ACC112 (cell line): ENCODE data around the gene GYPB.
"Not testable (repeated sequence)": the region's sequence is repeated elsewhere in the genome, so short reads cannot be mapped to it uniquely, and the experiment has no call there.

Source experiments
- H2AFZ ChIP-seq: fragments of 200-600 bp; sonication (generic); one replicate; pipeline ENCODE4 v1.6.0; 2017; ENCODE audit warnings: antibody characterized with exemption, low read length; ENCODE audit not compliant: unreplicated experiment
- H3K27ac ChIP-seq: fragments of 200-600 bp; sonication (generic); 2 replicates; pipeline ENCODE4 v1.5.1; 2014; ENCODE audit warnings: low read depth, mild to moderate bottlenecking, antibody characterized with exemption, low read length, moderate library complexity
- H3K27me3 ChIP-seq: fragments of 200-600 bp; sonication (generic); 2 replicates; pipeline ENCODE4 v1.6.1; 2014; ENCODE audit warnings: mild to moderate bottlenecking, antibody characterized with exemption, low read length, moderate library complexity, mixed read lengths; ENCODE audit not compliant: insufficient read depth
- H3K36me3 ChIP-seq: fragments of 200-600 bp; sonication (generic); 2 replicates; pipeline ENCODE4 v1.6.1; 2016; ENCODE audit warnings: mild to moderate bottlenecking, antibody characterized with exemption, low read length, moderate library complexity, mixed read lengths; ENCODE audit not compliant: insufficient read depth
- H3K4me1 ChIP-seq: fragments of 200-600 bp; sonication (generic); one replicate; pipeline ENCODE4 v1.6.1; 2016; ENCODE audit warnings: low read length, mixed read lengths; ENCODE audit not compliant: insufficient read depth, unreplicated experiment, control insufficient read depth
- H3K4me3 ChIP-seq: fragments of 200-600 bp; sonication (generic); 2 replicates; pipeline ENCODE4 v1.5.1; 2014; ENCODE audit warnings: mild to moderate bottlenecking, low read depth, low read length
- H3K79me2 ChIP-seq: fragments of 200-600 bp; sonication (generic); one replicate; pipeline ENCODE4 v1.6.0; 2016; ENCODE audit warnings: low read length; ENCODE audit not compliant: control insufficient read depth, unreplicated experiment, insufficient read depth

Gene GYPB

GRCh38 chr4:144019277-144019676, at the start of gene GYPB:
Gene GYPB (minus strand): TSS chr4:144019380. CDS start chr4:144019287, 93 bp downstream.
- not testable (repeated sequence) for H3K79me2 ChIP-seq, H3K4me1 ChIP-seq, H3K36me3 ChIP-seq, H3K27ac ChIP-seq, H3K4me3 ChIP-seq, H2AFZ ChIP-seq, H3K27me3 ChIP-seq

GRCh38 chr4:144061556-144061955, 42.4 kb upstream of the GYPB start:
- H3K79me2 ChIP-seq, H3K4me1 ChIP-seq, H3K4me3 ChIP-seq, H3K36me3 ChIP-seq, H3K27ac ChIP-seq, H2AFZ ChIP-seq, H3K27me3 ChIP-seq: not testable (repeated sequence)

- H2AFZ ChIP-seq, result not testable (repeated sequence)
Measured at GRCh38 chr4:144060234-144060859, 41.2 kb upstream of the GYPB start.

GRCh38 chr4:144056800-144057199, 37.6 kb upstream of the GYPB start:
- no peaks in the 10 kb centered on the region for H3K79me2 ChIP-seq
- no peaks in the 10 kb centered on the region for H3K36me3 ChIP-seq
- H3K4me1 ChIP-seq, result peaks cover 7% of the 10 kb centered on the region
- H3K4me3 ChIP-seq, result no peak overlapping the region
- no peaks in the 10 kb centered on the region for H3K27me3 ChIP-seq
- H3K27ac ChIP-seq, result no peak overlapping the region
- no peak overlapping the region for H2AFZ ChIP-seq

More at GRCh38 chr4:144060234-144060859, 41.2 kb upstream of the GYPB start:
- H3K4me3 ChIP-seq, H3K27me3 ChIP-seq, H3K4me1 ChIP-seq, H3K36me3 ChIP-seq, H3K79me2 ChIP-seq, H3K27ac ChIP-seq: not testable (repeated sequence)

- H3K36me3 ChIP-seq, H3K27ac ChIP-seq, H3K4me3 ChIP-seq, H3K79me2 ChIP-seq, H3K4me1 ChIP-seq, H3K27me3 ChIP-seq, H2AFZ ChIP-seq: not testable (repeated sequence)
Measured at GRCh38 chr4:144055336-144055735, 36.2 kb upstream of the GYPB start.

- H2AFZ ChIP-seq, H3K27ac ChIP-seq: not testable (repeated sequence)
Measured at GRCh38 chr4:144051494-144051893, 32.3 kb upstream of the GYPB start.

GRCh38 chr4:144050631-144051030, 31.5 kb upstream of the GYPB start:
- H3K4me3 ChIP-seq, H3K27me3 ChIP-seq, H3K36me3 ChIP-seq, H3K27ac ChIP-seq, H2AFZ ChIP-seq, H3K79me2 ChIP-seq: not testable (repeated sequence)
- peaks cover 12% of the 10 kb centered on the region for H3K4me1 ChIP-seq

More at GRCh38 chr4:144051494-144051893, 32.3 kb upstream of the GYPB start:
- not testable (repeated sequence) for H3K4me1 ChIP-seq, H3K27me3 ChIP-seq, H3K79me2 ChIP-seq, H3K4me3 ChIP-seq, H3K36me3 ChIP-seq

GRCh38 chr4:144049495-144050424, 30.6 kb upstream of the GYPB start:
- not testable (repeated sequence) for H3K27ac ChIP-seq

GRCh38 chr4:144044936-144045335, 25.8 kb upstream of the GYPB start:
- not testable (repeated sequence) for H2AFZ ChIP-seq, H3K79me2 ChIP-seq, H3K27me3 ChIP-seq, H3K36me3 ChIP-seq
- peak overlapping the region; percentile 54; the same call in 1 of the 2 replicates for H3K4me3 ChIP-seq
- peak overlapping the region; percentile 84 for H3K27ac ChIP-seq
- peaks cover 14% of the 10 kb centered on the region for H3K4me1 ChIP-seq

More at GRCh38 chr4:144049495-144050424, 30.6 kb upstream of the GYPB start:
- H2AFZ ChIP-seq, H3K27me3 ChIP-seq, H3K4me1 ChIP-seq, H3K79me2 ChIP-seq, H3K36me3 ChIP-seq, H3K4me3 ChIP-seq: not testable (repeated sequence)

GRCh38 chr4:144032580-144032979, 13.4 kb upstream of the GYPB start:
- not testable (repeated sequence) for H3K4me3 ChIP-seq, H2AFZ ChIP-seq, H3K27me3 ChIP-seq, H3K36me3 ChIP-seq, H3K27ac ChIP-seq, H3K4me1 ChIP-seq, H3K79me2 ChIP-seq

GRCh38 chr4:144031875-144032274, 12.7 kb upstream of the GYPB start:
- H3K79me2 ChIP-seq, H3K4me3 ChIP-seq, H3K27me3 ChIP-seq, H2AFZ ChIP-seq, H3K36me3 ChIP-seq, H3K4me1 ChIP-seq, H3K27ac ChIP-seq: not testable (repeated sequence)
